HL-60 (cell line): ENCODE measurements around the gene TMED10.
"Not testable (repeated sequence)": the region's sequence is repeated elsewhere in the genome, so short reads cannot be mapped to it uniquely, and the experiment has no call there.

Source experiments
- DNase-seq, 2 experiments: peaks; one replicate each; pipeline ENCODE4 v3.0.0-alpha.2; 2010 to 2020; ENCODE audit warnings: low read depth in 1 of 2, low spot score in 1 of 2
- H3K27ac ChIP-seq: fragments of 250-450 bp; sonication (Bioruptor Pico); replicated peaks from 2 replicates; pipeline ENCODE4 v1.5.1; 2020; ENCODE audit warnings: mild to moderate bottlenecking, moderate library complexity
- H3K27me3 ChIP-seq: fragments of 250-450 bp; sonication (Bioruptor Pico); 2 replicates; pipeline ENCODE4 v1.5.1; 2021; ENCODE audit warnings: mild to moderate bottlenecking, moderate library complexity; ENCODE audit not compliant: insufficient read depth, poor library complexity, severe bottlenecking
- H3K4me3 ChIP-seq: replicated peaks from 2 replicates; pipeline ENCODE4 v1.5.1; 2011; ENCODE audit warnings: mild to moderate bottlenecking, control low read depth, low read length; ENCODE audit not compliant: insufficient read depth
- CTCF ChIP-seq: IDR thresholded peaks from one replicate; pipeline ENCODE4 v1.5.1; 2011; ENCODE audit warnings: low read length, control low read depth, inconsistent platforms; ENCODE audit not compliant: insufficient read depth
- GABPA ChIP-seq: IDR thresholded peaks from 2 replicates; pipeline ENCODE4 v1.6.1; 2012; ENCODE audit warnings: low read depth
- POLR2AphosphoS5 ChIP-seq: IDR thresholded peaks from 2 replicates; pipeline ENCODE4 v1.6.1; 2012; ENCODE audit warnings: low read depth
- REST ChIP-seq: IDR thresholded peaks from 2 replicates; pipeline ENCODE4 v1.6.1; 2012; ENCODE audit warnings: low read depth; ENCODE audit not compliant: insufficient replicate concordance
- SPI1 ChIP-seq: IDR thresholded peaks from 2 replicates; pipeline ENCODE4 v1.6.1; 2012; ENCODE audit warnings: low read depth, mild to moderate bottlenecking, borderline replicate concordance

The TMED10 gene

GRCh38 chr14:75127903-75128595 is 48.4 kb downstream of the TMED10 start:
- Histone ChIP-seq H3K27me3 (no peaks in the 10 kb centered on the region), H3K27ac (peak overlapping the region; percentile 94), H3K4me3 (peak overlapping the region; percentile 60)
- TF ChIP-seq REST (no peak), GABPA (no peak)
- DNase-seq = no peak

DNA sequence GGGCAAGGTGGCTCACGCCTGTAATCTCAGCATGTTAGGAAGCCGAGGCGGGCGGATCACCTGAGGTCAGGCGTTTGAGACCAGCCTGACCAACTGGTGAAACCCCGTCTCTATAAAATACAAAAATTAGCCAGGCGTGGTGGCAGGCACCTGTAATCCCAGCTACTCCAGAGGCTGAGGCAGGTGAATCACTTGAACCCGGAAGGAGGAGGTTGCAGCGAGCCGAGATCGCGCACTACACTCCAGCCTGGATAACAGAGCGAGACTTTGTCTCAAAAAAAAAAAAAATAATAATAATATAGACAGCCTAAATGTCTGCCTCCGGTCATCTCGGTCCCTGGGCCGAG is 49.0 kb downstream of the TMED10 start:
- H3K27me3 ChIP-seq, DNase-seq: not testable (repeated sequence)
- H3K27ac ChIP-seq = peak overlapping the region; percentile 94
- peak overlapping the region; percentile 60 for H3K4me3 ChIP-seq

DNA sequence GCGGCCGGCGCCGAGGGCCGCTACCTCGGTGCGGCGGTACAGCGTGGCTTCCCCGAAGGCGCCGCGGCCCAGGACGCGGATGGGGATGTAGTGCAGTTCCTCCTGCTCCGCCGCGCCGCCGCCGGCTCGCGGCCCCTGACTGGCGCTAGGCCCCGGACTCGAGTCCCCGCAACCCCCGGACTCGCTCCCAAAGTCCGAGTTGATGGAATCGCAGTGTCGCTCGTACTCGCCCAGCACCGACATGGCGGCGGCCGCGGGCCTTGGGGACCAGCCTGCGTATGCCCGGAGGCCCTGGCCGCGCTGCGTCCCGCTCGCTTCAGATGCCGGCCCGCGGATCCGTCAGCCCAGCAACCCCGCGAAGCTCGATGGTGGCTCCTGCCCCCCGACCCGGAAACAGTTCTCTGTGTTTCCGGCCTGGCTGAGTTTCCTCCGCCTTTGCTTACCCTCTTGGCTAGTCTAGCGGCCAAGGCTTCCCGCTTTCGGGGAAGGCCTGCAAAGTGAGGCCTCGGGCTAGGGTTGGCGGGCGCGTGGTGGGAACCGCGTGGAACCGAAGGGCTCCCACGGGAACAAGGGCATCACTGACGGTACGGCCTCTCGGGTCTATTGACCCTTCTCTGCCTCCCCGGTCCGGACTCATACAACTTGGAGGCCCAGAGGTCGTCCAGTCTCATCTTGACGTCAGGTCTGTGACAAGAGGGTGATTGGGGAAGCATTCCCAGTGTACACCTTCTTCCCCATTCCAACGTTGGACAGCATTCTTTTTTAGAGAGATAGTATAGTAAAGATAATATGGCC is 49.5 kb downstream of the TMED10 start, which contains the start of gene NEK9:
Gene NEK9 (minus strand): TSS at position 370 of the 795 bp plus-strand sequence. CDS start 127 bp downstream, at position 243.
- TF ChIP-seq CTCF = no peak
- TF ChIP-seq POLR2AphosphoS5 = peak; percentile 80
- TF ChIP-seq GABPA = peak; percentile 92
- Histone ChIP-seq H3K27ac (peak within 1 kb of the TSS; percentile 94), H3K4me3 (peak within 1 kb of the TSS; percentile 60), H3K27me3 (no peaks in the 10 kb centered on the region)
- peak; percentile 52 to 81 for DNase-seq

DNA sequence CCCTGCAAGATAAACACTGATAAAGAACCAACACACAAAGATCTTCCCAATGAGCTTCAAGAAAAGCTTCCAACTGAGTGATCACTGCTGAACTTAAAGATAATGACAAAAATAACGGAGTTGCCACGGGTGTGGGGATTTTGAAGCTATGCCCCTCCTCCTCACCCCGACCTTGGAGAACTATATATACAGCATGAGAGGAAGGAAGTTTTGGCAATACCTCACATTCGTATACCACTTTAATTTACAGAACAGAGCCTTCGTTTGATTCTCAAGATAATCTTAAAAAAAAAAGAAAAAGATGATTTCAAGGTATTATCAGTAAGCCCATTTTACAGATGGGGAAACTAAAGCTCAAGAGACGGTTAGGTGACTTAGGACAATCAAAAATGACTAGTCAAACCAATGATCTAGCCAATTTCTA is 50.3 kb downstream of the TMED10 start:
- no peak for TF ChIP-seq CTCF
- no peak for TF ChIP-seq GABPA
- no peak for TF ChIP-seq POLR2AphosphoS5
- no peak for TF ChIP-seq REST
- no peak for TF ChIP-seq SPI1
- peak in 1 of 2 experiments; percentile 22 for DNase-seq
- Histone ChIP-seq H3K27ac (peak overlapping the region; percentile 94), H3K27me3 (no peaks in the 10 kb centered on the region), H3K4me3 (peak overlapping the region; percentile 60)
